K562 (cell line): ENCODE measurements around the gene SIK1. TPM values are rescaled to one million over a fixed set of nuclear protein-coding genes. Genes with fewer than 3 reads are reported as not detected.
"Not testable (repeated sequence)": the region's sequence is repeated elsewhere in the genome, so short reads cannot be mapped to it uniquely, and the experiment has no call there.

Experiments used
- ATAC-seq: fragments of 200-7000 bp; cut with Tn5 transposase; 3 replicates; pipeline ENCODE4 v1.9.1; 2020; ENCODE audit warnings: moderate library complexity
- BruUV-seq: library from RNA; stranded (reverse); fragments of 400-500 nt; replicated peaks from 2 replicates; lab custom pipeline; 2021; lab: Mats Ljungman, UMichigan
- CTCF ChIA-PET: fragments of 300-600 bp; formaldehyde crosslinking; extraction: SDS; loops from one replicate; lab custom pipeline; 2021; ENCODE audit warnings: low intra/inter-chr PET ratio; lab: Yijun Ruan, JAX
- POLR2A ChIA-PET: fragments of 300-600, 350-650 bp; sonication (Branson Sonifier 250); formaldehyde crosslinking; extraction: SDS; loops from one replicate; lab custom pipeline; 2021; ENCODE audit warnings: antibody characterized with exemption, inconsistent platforms; lab: Yijun Ruan, JAX
- DNase-seq, 4 experiments: peaks; one replicate each; pipeline versions ENCODE4 v3.0.0 to v3.0.0-alpha.2; 2011 to 2018; ENCODE audit warnings: low spot score in 3 of 4, mixed read lengths in 3 of 4; ENCODE audit errors: extremely low read depth in 1 of 4
- FAIRE-seq: peaks from 2 replicates; lab custom pipeline; 2011; peaks lifted over from hg19 to GRCh38; lab: Jason Lieb, UNC
- H2AFZ ChIP-seq: 2 replicates; pipeline ENCODE4 v1.6.0; 2011; ENCODE audit warnings: low read depth, low read length, control low read depth, inconsistent platforms
- H3K27ac ChIP-seq: fragments of 200-600 bp; 3 replicates; pipeline ENCODE4 v1.8.0; 2011; ENCODE audit warnings: low read depth, mild to moderate bottlenecking, control low read depth, inconsistent platforms, low read length, moderate library complexity, mixed read lengths; ENCODE audit errors: extremely low read depth
- H3K27me3 ChIP-seq, 2 experiments: fragments of 300-600 bp in 1 of 2; 2 replicates in 1 of 2; 3 replicates in 1 of 2; pipeline versions ENCODE4 v1.6.0 to v1.8.0; 2011; ENCODE audit warnings: inconsistent platforms in 2 of 2, low read length in 2 of 2, mild to moderate bottlenecking in 1 of 2, mixed read lengths in 1 of 2, moderate library complexity in 1 of 2; ENCODE audit not compliant: control insufficient read depth in 2 of 2, insufficient read depth in 2 of 2
- H3K36me3 ChIP-seq: fragments of 300-600 bp; 3 replicates; pipeline ENCODE4 v1.8.0; 2011; ENCODE audit warnings: mild to moderate bottlenecking, low read length, inconsistent platforms; ENCODE audit not compliant: control insufficient read depth, insufficient read depth
- H3K4me1 ChIP-seq, 2 experiments: fragments of 200-600 bp in 1 of 2; replicated peaks in 1 of 2; 2 replicates in 1 of 2; 3 replicates in 1 of 2; pipeline versions ENCODE4 v1.5.1 to v1.8.0; 2011; ENCODE audit warnings: inconsistent platforms in 2 of 2, low read length in 2 of 2, mild to moderate bottlenecking in 1 of 2, mixed read lengths in 1 of 2, moderate library complexity in 1 of 2; ENCODE audit not compliant: control insufficient read depth in 2 of 2, insufficient read depth in 2 of 2
- H3K4me2 ChIP-seq: 2 replicates; pipeline ENCODE4 v1.6.1; 2011; ENCODE audit warnings: low read length, control low read depth, inconsistent platforms, mixed read lengths; ENCODE audit not compliant: insufficient read depth
- H3K4me3 ChIP-seq: fragments of 200-600 bp; sonication (generic), shearing (Covaris generic); 2 replicates; pipeline ENCODE4 v1.5.1; 2016; ENCODE audit warnings: control low read depth, inconsistent platforms
- H3K79me2 ChIP-seq: fragments of 200-600 bp; 3 replicates; pipeline ENCODE4 v1.8.0; 2011; ENCODE audit warnings: low read length, inconsistent platforms; ENCODE audit not compliant: control insufficient read depth, insufficient read depth
- H3K9ac ChIP-seq, 2 experiments: 2 replicates each; pipeline versions ENCODE4 v1.6.0 to v1.6.1; 2011; ENCODE audit warnings: low read depth in 2 of 2, low read length in 2 of 2, control low read depth in 1 of 2, inconsistent platforms in 1 of 2, mild to moderate bottlenecking in 1 of 2, mixed read lengths in 1 of 2; ENCODE audit not compliant: insufficient read depth in 1 of 2
- H3K9me1 ChIP-seq: one replicate; pipeline ENCODE4 v1.6.0; 2011; ENCODE audit warnings: inconsistent platforms, mild to moderate bottlenecking, low read length, moderate library complexity; ENCODE audit not compliant: control insufficient read depth, insufficient read depth
- H3K9me3 ChIP-seq: replicated peaks from 2 replicates; pipeline ENCODE4 v1.5.1; 2011; ENCODE audit warnings: low read depth, low read length, inconsistent platforms; ENCODE audit not compliant: control insufficient read depth, insufficient read depth
- H4K20me1 ChIP-seq: replicated peaks from 2 replicates; pipeline ENCODE4 v1.6.1; 2011; ENCODE audit warnings: low read length, inconsistent platforms, mixed read lengths; ENCODE audit not compliant: control insufficient read depth, insufficient read depth
- WGBS: fragments of 100-300 bp; shearing (Covaris generic); methylation state at CpG from one replicate; pipeline ENCODE4 v1.1.6; 2016; ENCODE audit warnings: low coverage, mixed read lengths; ENCODE audit not compliant: insufficient coverage; ENCODE audit errors: missing lambda C conversion rate; 5-methylcytosine and 5-hydroxymethylcytosine counted together
- in situ Hi-C: fragments of 300-500 bp; cut with MboI; formaldehyde crosslinking; loops from 4 replicates; pipeline ENCODE4 v1.15.0; 2018; ENCODE audit warnings: inconsistent platforms, mixed read lengths
- intact Hi-C: fragments of 100-400 bp; cut with micrococcal nuclease; formaldehyde crosslinking; loops from 2 replicates; pipeline ENCODE4 v1.14.2; 2022
- polyA plus RNA-seq, 8 experiments: library from polyadenylated mRNA; depleted of rRNA in 4 of 8; stranded (reverse) in 5 of 8; unstranded in 3 of 8; fragments of >200 nt; fragmentation: Nextera tagmentation in 2 of 8; fragmentation: Illumina TruSeq in 1 of 8; extraction: Ambion mirVana in 2 of 8; extraction: Trizol in 1 of 8; gene quantifications; 2 replicates each; pipeline versions ENCODE4 v1.2.1 to v1.2.3, GENCODE V29; 2011 to 2014; ENCODE audit warnings: inconsistent platforms in 1 of 8, missing spikeins in 1 of 8
- total RNA-seq, 7 experiments: library from RNA; depleted of rRNA in 6 of 7; stranded (reverse); fragments of >200 nt in 6 of 7; fragmentation: Illumina TruSeq in 2 of 7; extraction: Trizol in 2 of 7; gene quantifications; 2 replicates each; pipeline versions ENCODE4 v1.2.1 to v1.2.3, GENCODE V29; 2011 to 2021; ENCODE audit warnings: low replicate concordance in 1 of 7

Gene SIK1
- total and polyA plus RNA-seq, 9 of the 15 experiments (the other 6 are each of a cell fraction or from before 2014, with no cell fraction given): 0.45 to 4.3 (median 1.8) TPM; not detected in 2

DNA sequence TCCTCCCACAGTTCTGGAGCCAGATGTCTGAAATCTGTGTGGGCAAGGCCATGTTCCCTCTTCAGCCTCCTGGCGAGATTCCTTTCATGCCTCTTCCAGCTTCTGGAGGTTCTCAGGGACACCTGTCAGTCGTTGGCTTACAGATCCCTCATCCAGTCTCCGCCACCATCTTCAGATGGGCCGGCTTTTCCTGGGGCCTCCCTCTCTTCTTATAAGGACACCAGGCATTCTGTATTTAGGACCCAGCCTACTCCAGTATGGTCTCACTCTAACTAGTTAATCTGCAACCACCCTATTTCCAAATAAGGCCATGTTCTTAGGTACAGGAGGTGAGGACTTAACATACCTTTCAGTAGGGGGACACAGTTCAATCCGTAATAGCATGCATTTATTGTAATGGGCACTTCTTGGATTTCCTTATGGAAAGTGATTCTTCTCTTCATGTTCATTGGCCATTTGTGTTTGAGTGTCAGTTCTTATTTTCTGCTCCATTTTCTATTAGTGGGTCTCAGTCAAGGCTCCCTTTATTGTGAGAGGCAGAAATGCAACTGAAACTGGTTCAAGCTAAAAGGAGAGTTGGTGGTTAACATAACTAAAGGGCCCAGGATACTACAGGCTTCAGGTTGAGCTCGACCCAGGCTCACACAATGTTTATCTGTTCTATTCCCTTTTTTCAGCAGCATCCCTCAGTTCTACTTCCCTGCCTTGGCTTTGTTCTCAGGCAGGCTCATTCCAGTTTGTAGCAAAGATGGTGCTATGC is 12.6 kb upstream of the SIK1 start:
- H4K20me1 ChIP-seq, intact Hi-C loops, POLR2A ChIA-PET, H2AFZ ChIP-seq, BruUV-seq, H3K9ac ChIP-seq, H3K4me2 ChIP-seq, H3K36me3 ChIP-seq, H3K27me3 ChIP-seq, in situ Hi-C loops, H3K27ac ChIP-seq, H3K4me3 ChIP-seq, DNase-seq, ATAC-seq, H3K9me3 ChIP-seq, CTCF ChIA-PET, H3K4me1 ChIP-seq, H3K9me1 ChIP-seq, H3K79me2 ChIP-seq: not testable (repeated sequence)
- WGBS: no CpG with 5 or more reads among the region's 6 CpGs
- FAIRE-seq: peak; percentile 42

DNA sequence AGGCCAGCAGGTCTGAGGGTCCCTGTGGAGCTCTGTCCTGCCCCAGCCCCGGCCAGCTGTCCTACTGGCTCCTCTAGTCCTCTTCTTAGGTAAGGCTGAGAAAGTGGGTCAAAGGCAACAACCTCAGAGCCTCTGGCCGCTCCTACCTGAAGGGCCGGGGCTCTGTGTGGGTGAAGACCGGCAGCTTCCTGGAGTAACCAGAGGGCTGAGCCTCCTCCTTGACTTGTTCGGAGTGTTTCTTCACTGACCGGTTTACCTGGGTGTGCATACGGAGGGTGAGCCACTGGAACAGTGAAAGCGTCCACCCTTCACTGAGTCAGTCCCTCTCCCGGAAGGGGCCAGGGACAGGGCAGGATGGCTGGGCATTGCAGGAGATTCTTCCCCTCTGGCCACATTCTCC is 9.3 kb upstream of the SIK1 start:
- H3K27me3 ChIP-seq, DNase-seq, H3K36me3 ChIP-seq, H2AFZ ChIP-seq, FAIRE-seq, H4K20me1 ChIP-seq, ATAC-seq, H3K79me2 ChIP-seq, H3K9me1 ChIP-seq, H3K27ac ChIP-seq, H3K9ac ChIP-seq, POLR2A ChIA-PET, intact Hi-C loops, H3K4me2 ChIP-seq, H3K4me1 ChIP-seq, H3K9me3 ChIP-seq, H3K4me3 ChIP-seq, CTCF ChIA-PET, in situ Hi-C loops, BruUV-seq: not testable (repeated sequence)
- no CpG with 5 or more reads among the region's 9 CpGs for WGBS

DNA sequence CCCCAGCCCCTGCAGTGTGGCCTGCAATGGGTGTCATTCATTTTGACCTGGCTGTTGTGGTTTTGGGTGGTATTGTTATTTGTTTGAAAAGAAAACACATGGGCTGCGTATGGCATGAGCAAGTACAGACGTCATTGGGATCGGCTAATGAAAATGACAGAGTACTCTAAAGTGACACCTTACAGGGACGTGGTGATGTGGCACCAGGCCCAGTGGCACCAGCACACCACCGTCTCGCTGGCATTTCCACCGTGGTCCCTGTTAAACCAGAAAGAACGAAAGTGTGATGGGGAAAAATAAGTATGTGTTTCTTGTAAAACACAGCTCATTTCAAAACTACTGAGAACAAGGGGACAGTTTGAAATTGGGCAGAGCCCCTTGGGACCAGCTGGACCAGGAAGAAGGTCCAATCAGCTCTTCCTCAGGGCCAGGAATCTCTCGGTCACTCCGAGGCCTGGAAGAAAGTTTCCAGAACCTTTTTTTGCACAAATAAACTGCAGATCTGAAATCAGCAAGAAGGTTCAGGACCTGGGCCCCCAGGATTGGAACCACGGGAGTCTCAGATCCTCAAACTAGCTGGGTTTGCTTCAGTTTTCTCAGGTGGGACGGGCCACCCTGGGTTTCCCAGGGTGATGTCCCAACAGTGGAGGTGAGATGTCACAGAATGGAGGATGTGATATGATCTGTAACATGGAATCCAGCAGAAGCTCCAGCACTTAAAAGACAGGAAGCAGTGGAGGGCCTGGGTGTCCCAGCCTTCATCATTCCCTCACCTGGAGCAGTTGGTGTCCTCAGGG is 6.6 kb upstream of the SIK1 start:
- H3K9me1 ChIP-seq, H3K4me3 ChIP-seq, intact Hi-C loops, ATAC-seq, H3K9ac ChIP-seq, BruUV-seq, H2AFZ ChIP-seq, H3K4me2 ChIP-seq, FAIRE-seq, H3K79me2 ChIP-seq, H3K27me3 ChIP-seq, POLR2A ChIA-PET, H3K36me3 ChIP-seq, H3K9me3 ChIP-seq, H3K27ac ChIP-seq, DNase-seq, H4K20me1 ChIP-seq, CTCF ChIA-PET, H3K4me1 ChIP-seq, in situ Hi-C loops: not testable (repeated sequence)
- no CpG with 5 or more reads among the region's 12 CpGs for WGBS
